GM18951 (cell line): ENCODE measurements around the gene C3orf18.

Experiments used
- POLR2A ChIP-seq: IDR thresholded peaks from 4 replicates; pipeline ENCODE4 v1.6.1; 2011; ENCODE audit warnings: mild to moderate bottlenecking; ENCODE audit not compliant: insufficient read length, insufficient read depth; ENCODE audit errors: extremely low read depth
- in situ Hi-C: fragments of 300-500 bp; cut with MboI; formaldehyde crosslinking; loops from one replicate; pipeline ENCODE4 v1.12.0; 2022; ENCODE audit warnings: low sequenced_read_pairs, mixed read lengths, inconsistent platforms; ENCODE audit not compliant: unreplicated experiment

Gene C3orf18

DNA sequence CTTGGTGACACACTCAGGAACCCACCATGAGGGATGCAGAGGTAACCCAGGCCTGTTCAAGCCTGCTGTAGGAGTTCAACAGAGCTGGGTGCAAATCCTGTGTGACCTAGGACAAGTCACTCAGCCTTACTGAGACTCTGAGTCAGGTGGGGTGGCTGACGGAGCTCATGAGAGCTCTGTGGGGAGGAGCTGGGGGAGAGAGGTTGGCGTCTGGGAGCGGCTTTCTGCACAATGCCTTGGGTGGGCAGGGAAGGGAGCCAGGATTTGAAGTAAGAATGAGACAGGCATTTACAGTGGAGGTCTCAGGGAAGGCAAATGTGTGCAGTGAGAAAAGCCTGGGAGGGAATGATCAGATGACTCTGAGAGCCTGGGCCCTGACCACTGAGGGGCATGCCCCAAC lies 18.3 kb downstream of the C3orf18 start:
- no peak for TF ChIP-seq POLR2A
- in situ Hi-C loops = loop anchor here (10.0 kb wide), 1 partner anchor 204 kb away; the partner anchor contains the start of genes RASSF1 and ZMYND10

DNA sequence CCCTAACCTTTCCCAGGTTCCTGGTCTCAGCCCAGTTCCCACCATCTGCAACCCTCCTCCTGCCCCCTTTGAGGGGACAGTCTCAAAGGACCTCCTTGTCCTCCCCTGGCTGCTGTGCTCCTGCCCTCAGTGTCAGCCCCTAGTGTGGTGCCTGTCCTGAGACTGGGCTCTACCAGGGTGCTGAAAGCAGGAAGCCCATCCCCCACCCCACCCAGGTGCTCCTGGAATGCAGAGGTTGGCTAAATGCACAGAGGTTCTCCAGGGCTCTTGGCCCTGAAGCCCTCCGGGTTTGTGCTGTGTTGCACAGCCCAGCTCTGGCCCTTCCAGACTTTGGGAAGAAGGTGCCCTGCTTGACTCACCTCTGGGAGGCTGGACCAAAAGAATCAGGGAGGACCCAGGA lies 21.8 kb downstream of the C3orf18 start:
- in situ Hi-C loops = loop anchor here (10.0 kb wide), 1 partner anchor 201 kb away; the partner anchor contains the start of genes RASSF1 and ZMYND10
- TF ChIP-seq POLR2A = no peak

DNA sequence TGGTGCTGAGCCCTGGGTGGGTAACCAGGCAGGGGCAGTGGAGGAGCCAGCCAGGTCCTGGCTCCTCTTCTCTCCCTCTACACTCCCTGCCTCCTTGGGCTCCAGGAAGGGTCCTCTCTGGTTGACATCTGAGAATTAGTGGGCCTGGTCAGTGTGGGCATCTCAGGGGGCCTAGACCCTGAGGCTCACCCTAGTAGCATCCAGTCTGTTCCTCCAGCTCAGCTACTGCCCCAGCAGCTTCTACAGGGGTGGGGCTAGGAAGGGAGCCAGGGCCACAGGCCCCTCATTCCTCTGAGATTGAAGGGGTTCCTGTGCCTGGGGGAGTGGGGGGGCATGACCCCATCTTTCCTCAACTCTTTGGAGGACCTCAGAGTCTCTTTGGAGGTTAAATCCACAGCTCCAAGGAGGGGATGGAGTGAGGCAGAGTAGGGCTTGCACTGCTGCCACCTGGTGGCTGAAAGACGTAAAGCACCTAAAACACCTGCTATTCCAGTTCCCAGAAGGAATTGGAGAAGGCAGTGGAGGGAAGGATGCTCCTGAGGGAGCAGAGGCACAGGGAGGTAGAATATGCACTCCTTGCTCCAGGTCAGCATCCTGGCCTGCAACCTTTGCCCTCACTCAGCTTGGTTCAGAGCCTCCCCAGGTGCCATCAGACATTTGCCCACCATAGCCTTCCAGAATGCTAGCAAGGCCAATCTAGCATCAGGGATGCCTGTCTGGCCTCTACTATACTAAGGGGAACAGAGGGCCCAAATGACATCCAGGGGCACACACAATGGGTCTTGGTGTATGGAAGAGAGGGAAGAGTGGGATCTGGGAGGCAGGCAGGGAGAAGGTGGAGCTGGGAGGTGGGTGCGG lies 25.1 kb downstream of the C3orf18 start:
- TF ChIP-seq POLR2A = no peak
- in situ Hi-C loops = loop anchor here (10.0 kb wide), 1 partner anchor 198 kb away; the partner anchor contains the start of genes RASSF1 and ZMYND10

DNA sequence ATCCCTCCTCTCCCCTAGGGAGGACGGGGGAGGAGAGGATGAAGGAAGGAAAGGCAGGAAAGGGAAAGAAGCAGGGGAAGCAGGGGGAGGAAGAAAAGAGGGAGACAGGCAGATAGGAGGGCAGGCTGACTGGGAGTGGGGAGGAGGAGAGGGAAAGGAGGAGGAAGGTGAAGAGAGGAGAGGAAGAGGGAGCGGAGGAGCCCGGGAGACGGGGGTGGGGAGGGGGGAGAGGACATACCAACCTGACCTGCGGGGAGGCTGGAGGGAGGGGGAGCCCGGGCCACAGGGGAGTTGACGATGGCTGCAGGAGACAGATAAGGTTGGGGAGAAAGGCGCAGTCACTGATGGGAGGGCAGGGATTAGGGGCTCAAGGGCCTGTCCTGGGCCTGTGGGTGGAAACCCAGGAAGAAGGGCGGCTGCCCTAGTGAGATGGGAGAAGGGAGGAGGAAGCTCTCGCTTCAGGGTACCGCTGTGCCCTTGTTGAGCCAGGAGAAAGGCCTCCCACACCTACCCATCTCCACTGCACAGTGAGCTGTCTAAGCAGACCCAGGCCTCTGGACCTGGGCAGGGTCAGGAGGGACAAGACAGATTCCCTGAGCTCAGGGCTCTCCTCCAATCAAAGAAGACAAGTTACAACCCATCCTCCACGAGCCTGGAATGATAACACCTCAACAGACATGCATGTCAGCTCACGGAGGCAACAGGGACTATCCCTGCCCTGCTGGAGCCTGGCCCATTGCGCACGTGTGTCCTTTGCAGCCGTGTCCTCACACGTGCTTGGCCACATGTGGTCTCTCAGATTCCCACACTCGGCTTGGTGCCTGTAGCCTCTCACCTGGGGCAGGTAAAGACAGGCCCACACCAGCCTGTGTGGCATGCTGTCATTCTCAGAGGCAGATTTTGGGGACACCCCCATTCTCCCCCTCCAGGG lies 27.9 kb downstream of the C3orf18 start:
- no peak for TF ChIP-seq POLR2A
- in situ Hi-C loops = loop anchor here (10.0 kb wide), 1 partner anchor 195 kb away; the partner anchor contains the start of genes RASSF1 and ZMYND10

DNA sequence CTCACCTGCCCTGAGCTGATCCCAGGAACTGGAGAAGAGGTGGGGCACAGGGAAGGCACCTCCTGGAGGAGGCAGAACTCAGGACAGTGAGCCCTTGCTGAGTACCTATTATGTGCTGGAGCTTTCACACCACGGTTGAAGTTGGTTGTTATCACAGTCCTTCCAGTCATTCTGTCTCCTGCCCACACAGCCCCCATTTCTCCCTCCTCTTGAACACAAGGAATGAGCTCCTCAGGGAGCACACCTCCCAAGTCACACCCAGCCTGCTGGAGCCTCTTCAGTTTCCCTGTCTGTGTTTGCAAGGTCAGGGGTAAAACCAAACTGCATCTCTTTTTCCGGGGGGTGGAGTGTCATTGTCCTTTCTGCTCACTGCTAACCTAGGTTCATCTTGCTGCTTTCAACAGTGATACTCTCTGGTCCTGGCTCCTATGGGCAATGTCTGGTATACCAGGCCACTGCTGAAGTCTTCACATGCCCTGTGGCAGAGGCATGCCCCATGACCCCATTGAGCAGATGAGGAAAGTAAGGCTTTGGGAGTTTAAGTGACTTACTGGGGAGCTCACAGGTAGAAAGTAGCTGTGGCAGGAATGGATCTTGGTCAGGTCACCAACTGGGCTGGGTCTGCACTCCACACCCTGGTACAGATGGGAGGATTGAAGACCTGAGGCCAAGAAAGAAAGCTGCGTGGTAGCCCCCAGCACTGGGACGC lies 30.0 kb downstream of the C3orf18 start:
- in situ Hi-C loops = no loop called here
- TF ChIP-seq POLR2A = no peak

DNA sequence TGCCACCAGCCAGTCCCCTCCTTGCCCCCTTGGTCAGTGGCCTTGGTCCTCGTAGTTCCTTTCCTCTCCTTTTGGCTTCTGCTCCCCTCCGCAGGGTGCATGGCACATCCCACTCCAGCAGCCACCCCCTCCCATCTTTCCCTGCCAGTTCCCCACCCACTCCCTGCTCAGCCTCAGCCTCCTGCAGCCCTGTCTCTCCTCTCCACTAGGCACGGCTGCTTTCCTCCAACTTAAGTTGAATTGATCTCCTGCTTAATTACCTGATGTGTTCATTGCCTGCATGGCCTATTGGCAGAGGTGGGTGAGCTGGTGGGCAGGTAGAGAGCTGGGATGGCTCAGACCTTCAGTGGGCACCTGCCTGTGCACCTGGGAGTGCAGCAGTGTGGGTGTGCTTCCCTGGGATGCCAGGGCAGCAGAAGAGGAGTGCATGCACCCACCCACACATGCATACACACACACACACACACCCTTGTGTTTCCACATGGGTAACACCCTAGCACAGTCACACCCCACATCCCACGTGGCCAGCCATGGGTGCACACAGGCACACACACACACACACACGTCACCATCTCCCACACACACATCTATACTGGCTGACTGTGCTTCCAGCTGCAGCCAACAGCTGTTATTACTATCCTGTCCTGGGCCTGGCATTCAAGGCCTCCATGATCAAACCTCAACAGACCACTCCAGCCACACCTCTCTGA lies 30.9 kb downstream of the C3orf18 start:
- in situ Hi-C loops = no loop called here
- TF ChIP-seq POLR2A = no peak

GRCh38 chr3:50534681-50535330 lies 32.7 kb downstream of the C3orf18 start:
- TF ChIP-seq POLR2A = no peak
- in situ Hi-C loops = no loop called here

- no peak for TF ChIP-seq POLR2A
- in situ Hi-C loops = no loop called here
These were observed 33.6 kb downstream of the C3orf18 start for GRCh38 chr3:50533807-50534461.

DNA sequence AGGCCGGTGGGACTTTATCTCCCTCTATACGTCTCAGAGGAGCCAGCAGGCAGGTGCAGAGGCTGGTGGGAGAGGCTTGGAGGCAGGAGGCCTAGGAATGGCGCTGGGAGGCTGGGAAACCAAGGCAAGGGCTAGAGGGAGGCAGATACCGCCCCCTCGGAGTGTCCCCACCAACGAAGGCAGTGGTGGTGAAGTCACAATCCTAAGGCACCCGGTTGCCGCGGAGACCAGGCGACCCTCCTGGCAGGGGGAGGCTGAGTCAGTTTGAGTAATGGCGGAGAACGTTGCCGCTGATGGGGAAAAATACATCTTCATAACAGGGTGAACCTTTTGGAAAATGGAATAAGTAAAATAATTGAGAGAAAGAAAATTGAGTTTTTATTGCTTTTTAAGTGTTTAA lies 34.2 kb downstream of the C3orf18 start:
- in situ Hi-C loops = no loop called here
- no peak for TF ChIP-seq POLR2A

DNA sequence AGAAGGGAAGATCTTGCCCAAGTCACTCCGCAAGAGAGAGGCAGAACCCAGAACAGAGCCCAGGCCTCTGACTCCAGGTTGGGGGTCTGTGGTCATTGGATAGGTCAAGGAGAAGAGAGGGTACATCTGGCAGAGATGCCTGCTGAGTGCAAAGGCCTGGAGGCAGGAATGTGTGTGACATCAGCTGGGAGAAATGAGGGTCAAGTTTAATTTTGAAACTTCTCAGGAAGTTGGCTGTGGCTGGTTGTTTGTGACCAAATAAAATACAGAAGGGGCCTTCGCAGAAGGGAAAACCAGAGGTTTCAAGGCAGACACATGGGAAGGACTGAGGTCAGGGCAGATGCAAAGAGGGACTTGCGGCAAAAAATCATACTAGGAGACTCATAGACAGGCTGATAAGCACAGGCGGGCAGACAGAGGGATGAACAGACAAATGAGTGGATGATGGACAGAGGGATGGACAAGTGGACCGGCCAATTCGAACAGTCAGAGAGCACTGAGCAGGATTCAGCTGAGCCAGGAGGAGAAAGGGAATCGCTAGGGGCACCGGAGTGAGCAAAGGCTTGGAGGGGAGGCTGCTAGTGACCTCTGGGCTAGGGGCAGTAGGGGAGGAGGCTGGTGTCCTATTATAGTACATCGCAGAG lies 35.4 kb downstream of the C3orf18 start:
- no peak for TF ChIP-seq POLR2A
- in situ Hi-C loops = no loop called here

GRCh38 chr3:50531201-50531600 lies 36.3 kb downstream of the C3orf18 start:
- no peak for TF ChIP-seq POLR2A
- in situ Hi-C loops = no loop called here
